MG63 (cell line): ENCODE data around the gene ARHGAP22. TPM values are rescaled to one million over a fixed set of nuclear protein-coding genes. Genes with fewer than 3 reads are reported as not detected.

Experiments
- DNase-seq: peaks from one replicate; pipeline ENCODE4 v3.0.0-alpha.2; 2020
- H3K27me3 ChIP-seq: fragments of 250-450 bp; sonication (Bioruptor Pico); 2 replicates; pipeline ENCODE4 v1.5.1; 2020; ENCODE audit warnings: mild to moderate bottlenecking, moderate library complexity
- H3K36me3 ChIP-seq: fragments of 250-450 bp; sonication (Bioruptor Pico); 2 replicates; pipeline ENCODE4 v1.5.1; 2020; ENCODE audit warnings: mild to moderate bottlenecking, moderate library complexity
- H3K4me3 ChIP-seq: fragments of 250-450 bp; sonication (Bioruptor Pico); 2 replicates; pipeline ENCODE4 v1.5.1; 2020; ENCODE audit warnings: mild to moderate bottlenecking, moderate library complexity
- H3K9me3 ChIP-seq: fragments of 250-450 bp; sonication (Bioruptor Pico); 2 replicates; pipeline ENCODE4 v1.5.1; 2020; ENCODE audit warnings: mild to moderate bottlenecking, moderate library complexity
- total RNA-seq: library from RNA; depleted of rRNA; stranded (reverse); fragments of >200 nt; shearing (Covaris generic); gene quantifications from 2 replicates; pipeline ENCODE4 v1.2.3, GENCODE V29; 2014; ENCODE audit warnings: low replicate concordance; rRNA removed

The ARHGAP22 gene
- total RNA-seq, 1 experiment from 2014 or later = 23.2 TPM

DNA sequence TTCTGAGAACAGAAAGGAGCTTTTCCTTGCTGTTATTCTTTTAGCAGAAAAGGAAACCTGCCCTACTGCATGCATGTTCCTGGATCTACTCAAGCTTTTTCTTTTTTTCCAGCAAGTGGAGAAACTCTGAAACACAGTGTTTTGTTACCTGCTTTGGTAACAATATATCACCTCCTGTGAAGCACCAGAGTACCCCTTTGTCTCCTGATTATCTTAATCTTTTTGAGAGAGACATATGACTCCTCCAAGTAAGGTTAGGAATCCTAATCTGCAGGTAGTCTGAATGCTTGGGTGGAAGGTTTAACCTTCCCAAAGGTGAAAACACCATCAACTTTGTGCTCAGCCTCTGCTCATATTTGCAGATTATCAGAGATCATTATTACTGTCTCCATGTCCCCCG lies 205.3 kb downstream of the ARHGAP22 start:
- Histone ChIP-seq H3K36me3 (no peaks in the 10 kb centered on the region; the same call in 1 of the 2 replicates), H3K27me3 (no peaks in the 10 kb centered on the region), H3K4me3 (no peak overlapping the region), H3K9me3 (no peaks in the 10 kb centered on the region)
- no peak for DNase-seq

DNA sequence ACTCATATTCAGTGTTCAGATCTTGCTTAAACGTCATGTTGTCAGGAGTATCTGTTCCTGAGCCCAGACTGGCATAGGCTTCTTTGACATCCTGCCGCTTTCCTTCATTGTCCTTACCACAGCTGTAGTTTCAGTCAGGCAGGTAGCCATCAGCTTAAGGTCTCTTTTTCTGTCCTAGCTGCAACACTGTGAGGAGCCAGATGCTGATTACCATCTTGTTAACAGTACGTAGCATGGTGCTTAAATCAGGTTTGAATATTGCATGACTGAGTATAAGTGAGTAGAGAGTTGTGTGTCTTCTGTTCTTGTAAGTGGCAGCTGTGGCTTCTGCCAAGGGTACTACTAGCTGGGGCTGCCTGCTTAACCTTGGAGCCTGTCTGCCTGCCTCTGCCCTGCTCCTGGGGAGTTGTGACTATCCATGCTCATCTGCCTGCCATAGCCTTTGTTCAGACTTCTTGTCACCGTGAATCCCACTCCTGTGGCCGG lies 205.8 kb downstream of the ARHGAP22 start:
- Histone ChIP-seq H3K36me3 (no peaks in the 10 kb centered on the region), H3K4me3 (no peak overlapping the region), H3K27me3 (no peaks in the 10 kb centered on the region), H3K9me3 (no peaks in the 10 kb centered on the region)
- DNase-seq = no peak

DNA sequence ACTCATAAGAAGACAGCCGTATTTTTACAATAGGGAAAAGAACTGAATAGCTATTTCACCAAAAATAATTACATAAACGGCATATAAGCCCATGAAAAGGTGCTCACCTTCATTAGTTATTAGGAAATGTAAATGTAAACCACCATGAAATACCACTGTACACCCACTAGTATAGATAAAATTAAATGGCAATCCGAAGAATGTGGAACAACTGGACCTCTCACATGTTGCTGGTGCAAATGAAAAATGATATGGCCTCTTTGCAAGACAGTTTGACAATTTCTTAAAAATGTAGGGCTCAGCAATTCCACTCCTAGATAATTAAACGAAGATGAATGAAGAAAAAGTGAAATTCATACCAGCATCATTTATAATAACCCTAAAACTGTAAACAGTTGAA lies 206.6 kb downstream of the ARHGAP22 start:
- Histone ChIP-seq H3K27me3 (no peaks in the 10 kb centered on the region), H3K9me3 (no peaks in the 10 kb centered on the region), H3K4me3 (no peak overlapping the region), H3K36me3 (no peaks in the 10 kb centered on the region)
- DNase-seq = no peak

Other genes starting within 250 kb of the ARHGAP22 start
- 0.07 and 0.63 TPM in 2 replicates for gene WDFY4, start 79.8 kb upstream of the ARHGAP22 start, total RNA-seq